Heart right ventricle (tissue), 16 donors: ENCODE results near the gene SNUPN. TPM values are rescaled to one million over a fixed set of nuclear protein-coding genes. Genes with fewer than 3 reads are reported as not detected.
"Not testable (repeated sequence)": the region's sequence is repeated elsewhere in the genome, so short reads cannot be mapped to it uniquely, and the experiment has no call there.

Source experiments
- ATAC-seq, 8 donors: fragments of 200-7000 bp; cut with Tn5 transposase; one replicate each; pipeline ENCODE4 v1.9.1; 2020; ENCODE audit warnings: mild to moderate bottlenecking in 8 of 8, moderate library complexity in 8 of 8, moderate number of reproducible peaks in 1 of 8
- DNase-seq, 2 donors: peaks; one replicate each; pipeline ENCODE4 v3.0.0-alpha.2; 2020
- H3K27ac ChIP-seq, 10 donors: fragments of 200-600 bp; sonication (generic) in 2 of 10; one replicate each; pipeline versions ENCODE4 v1.5.0 to v1.8.0; 2020 to 2022; ENCODE audit warnings: mild to moderate bottlenecking in 3 of 10
- H3K27me3 ChIP-seq, 7 donors: fragments of 200-600 bp; one replicate each; pipeline ENCODE4 v1.8.0; 2021 to 2022; ENCODE audit warnings: mild to moderate bottlenecking in 2 of 7
- H3K36me3 ChIP-seq, 9 donors: fragments of 200-600 bp; sonication (generic) in 1 of 9; one replicate each; pipeline versions ENCODE4 v1.5.0 to v1.8.0; 2020 to 2022; ENCODE audit warnings: mild to moderate bottlenecking in 2 of 9
- H3K4me1 ChIP-seq, 9 donors: fragments of 200-600 bp; sonication (generic) in 1 of 9; one replicate each; pipeline versions ENCODE4 v1.5.0 to v1.8.0; 2020 to 2022; ENCODE audit warnings: mild to moderate bottlenecking in 4 of 9
- H3K4me3 ChIP-seq, 10 donors: fragments of 200-600 bp; sonication (generic) in 2 of 10; one replicate each; pipeline versions ENCODE4 v1.5.0 to v1.8.0; 2020 to 2022; ENCODE audit warnings: mild to moderate bottlenecking in 7 of 10, moderate library complexity in 2 of 10
- H3K9me3 ChIP-seq, 11 donors: fragments of 200-600 bp in 10 of 11; sonication (generic) in 2 of 11; one replicate each; pipeline versions ENCODE4 v1.5.0 to v1.8.0; 2013 to 2022; ENCODE audit warnings: mild to moderate bottlenecking in 2 of 11, control low read depth in 1 of 11, moderate library complexity in 1 of 11
- CTCF ChIP-seq, 9 donors: fragments of 200-600 bp; sonication (generic) in 2 of 9; IDR thresholded peaks; one replicate each; pipeline versions ENCODE4 v1.5.0 to v1.8.0; 2021 to 2022; ENCODE audit warnings: antibody characterized with exemption in 9 of 9, mild to moderate bottlenecking in 5 of 9, moderate library complexity in 1 of 9
- WGBS, 2 donors: extraction: QIAGEN DNeasy Blood & Tissue Kit; methylation state at CpG; one replicate each; pipeline ENCODE4 v1.1.7; 2013; ENCODE audit warnings: inconsistent platforms in 1 of 2; 5-methylcytosine and 5-hydroxymethylcytosine counted together
- intact Hi-C, 10 donors: fragments of 100-400 bp; cut with DNase I; formaldehyde crosslinking; loops; one replicate each; pipeline versions ENCODE4 v1.11.1 to v1.14.2; 2022
- polyA plus RNA-seq, 2 donors: library from polyadenylated mRNA; stranded (reverse); fragments of 200-250 nt; gene quantifications; one replicate each; pipeline ENCODE4 v1.2.3, GENCODE V29; 2013
- total RNA-seq, 10 donors: library from RNA; stranded (reverse); fragmentation: NEBNext Ultra II Directional in 3 of 10; extraction: Animal tissue kit (Norgen Biotek cat#: 25700) in 3 of 10; gene quantifications; one replicate each; pipeline versions ENCODE4 v1.2.1 to v1.2.4, GENCODE V29; 2021 to 2023
- donor health status: Arrhythmogenic right ventricular cardiomyopathy.
- donor health status: ischemic (EF 13 %, LVEDD 7.1; RV severe dilation, severe dysfunction).
- donor health status: healthy with polysubstance abuse.
- donor health status: DM: no; HTN: yes; CAD: no.
- donor health status: DM: no; HTN: no; CAD: no.
- donor health status: ischemic (EF 25% LVEDD 6.9; RV normal size, moderate dysfunction).
- donor health status: ischemic (EF 25% LVEDD 5.7; RV mildly dilated, moderate dysfunction).
- donor health status: healthy.
- donor health status: DM: yes; HTN: yes; CAD: no.
- donor health status: Ischemic cardiomyopathy.
- donor health status: ischemic (EF 35%, LVEDD 5.7; RV mildly dilated, moderate dysfunction).
- donor health status: nonischemic (EF 11% LVEDD 7.7; RV severe dilation, severe dysfunction).
- donor health status: DM: yes; HTN: yes; CAD: no.
- donor health status: PGD.
- donor health status: ischemic (EF 29% LVEDD 5.4; RV normal size, mild dysfunction).
- donor health status: nonischemic (EF 23%, LVEDD 6.1; RV moderate dilation, normal function).

The SNUPN gene
- total and polyA plus RNA-seq, 12 donors: 12.9 to 18.2 (median 16.1) TPM

GRCh38 chr15:75583701-75584100, 41.8 kb downstream of the SNUPN start:
- TF ChIP-seq CTCF (IDR thresholded peaks at IDR 0.05): no peak
- peaks cover 0 to 18% (median 7%) of the 10 kb centered on the region in 9 donors for H3K4me1 ChIP-seq
- H3K4me3 ChIP-seq: no peak overlapping the region
- DNase-seq: no peak
- peak overlapping the region in 4 of 10 donors; percentile 9 to 31 (median 22) for H3K27ac ChIP-seq
- 69 to 77% methylated on average over 5 of the region's 5 CpGs for WGBS, 2 donors
- no peak for ATAC-seq
- H3K9me3 ChIP-seq: no peaks in the 10 kb centered on the region
- no peaks in the 10 kb centered on the region for H3K27me3 ChIP-seq
- intact Hi-C loops: no loop called here
- H3K36me3 ChIP-seq: peaks cover 0 to 15% (median 0%) of the 10 kb centered on the region in 9 donors

- intact Hi-C loops, DNase-seq, H3K27ac ChIP-seq, ATAC-seq, H3K9me3 ChIP-seq, H3K4me3 ChIP-seq, H3K27me3 ChIP-seq: not testable (repeated sequence)
- peaks cover 0 to 10% (median 0%) of the 10 kb centered on the region in 9 donors for H3K36me3 ChIP-seq
- 95 to 96% methylated on average over 5 of the region's 5 CpGs for whole genome bisulfite sequencing, 2 donors
- peaks cover 1 to 18% (median 7%) of the 10 kb centered on the region in 9 donors for H3K4me1 ChIP-seq
Measured at GRCh38 chr15:75582943-75583342, 42.6 kb downstream of the SNUPN start.

GRCh38 chr15:75578948-75579920, 46.3 kb downstream of the SNUPN start, which contains the start of gene PTPN9:
PTPN9 (minus strand) TSS chr15:75579315; CDS start chr15:75578776, 539 bp downstream.
- peak within 1 kb of the TSS; percentile 57 to 99 (median 96) for H3K4me3 ChIP-seq
- H3K27me3 ChIP-seq: no peaks in the 10 kb centered on the region
- peak; percentile 83 to 87 for DNase-seq
- H3K36me3 ChIP-seq: peaks cover 0 to 4% (median 0%) of the 10 kb centered on the region in 9 donors
- intact Hi-C loops: loop anchor here in 6 of 10 donors (1.0 to 10.0 kb wide), 6 partner anchors 43 to 114 kb away; partner anchors contain the start of gene SNUPN (in 2 of the 6)
- ATAC-seq: peak; percentile 88 to 93 (median 91)
- peaks cover 1 to 28% (median 24%) of the 10 kb centered on the region in 9 donors for H3K4me1 ChIP-seq
- 0 to 1% methylated on average over 49 to 78 of the region's 78 CpGs for WGBS, 2 donors
- no peaks in the 10 kb centered on the region for H3K9me3 ChIP-seq
- peak within 1 kb of the TSS; percentile 82 to 98 (median 94) for H3K27ac ChIP-seq
- peak; percentile 14 to 79 (median 56) for TF ChIP-seq CTCF (IDR thresholded peaks at IDR 0.05)

- peak overlapping the region; percentile 57 to 99 (median 96) for H3K4me3 ChIP-seq
- H3K9me3 ChIP-seq: no peaks in the 10 kb centered on the region
- TF ChIP-seq CTCF (IDR thresholded peaks at IDR 0.05): no peak
- 0 to 1% methylated on average over 77 of the region's 77 CpGs for WGBS, 2 donors
- intact Hi-C loops: loop anchor here in 6 of 10 donors (1.0 to 10.0 kb wide), 6 partner anchors 44 to 114 kb away; partner anchors contain the start of gene SNUPN (in 2 of the 6)
- no peaks in the 10 kb centered on the region for H3K27me3 ChIP-seq
- ATAC-seq (peak; percentile 24 to 77 (median 66)), DNase-seq (peak in 1 of 2 donors; percentile 48)
- peaks cover 0 to 36% (median 24%) of the 10 kb centered on the region in 9 donors for H3K4me1 ChIP-seq
- H3K27ac ChIP-seq: peak overlapping the region; percentile 82 to 98 (median 94)
- H3K36me3 ChIP-seq: peaks cover 0 to 4% (median 0%) of the 10 kb centered on the region in 9 donors
Measured at GRCh38 chr15:75578173-75578947, 47.2 kb downstream of the SNUPN start.
